SK-N-SH (cell line): Measurements from ENCODE around the gene MAGI2.

Experiments
- MXI1 ChIP-seq: IDR thresholded peaks from 2 replicates; pipeline ENCODE4 v1.6.1; 2012; ENCODE audit warnings: mild to moderate bottlenecking, low read depth, low read length, improper control_type of control experiment
- NFIC ChIP-seq: IDR thresholded peaks from 2 replicates; pipeline ENCODE4 v1.4.0; 2012; ENCODE audit warnings: borderline replicate concordance

- TF ChIP-seq MXI1 (no peak), NFIC (no peak)
These were observed 589.1 kb downstream of the MAGI2 start for GRCh38 chr7:78864339-78864738.
